SK-N-SH (cell line): ENCODE measurements around the gene PLAGL1. TPM values are rescaled to one million over a fixed set of nuclear protein-coding genes. Genes with fewer than 3 reads are reported as not detected.

ENCODE experiments used
- CTCF ChIA-PET: fragments of 300-600, 350-600 bp; formaldehyde crosslinking; extraction: SDS; loops from one replicate; lab custom pipeline; 2021; lab: Yijun Ruan, JAX
- POLR2A ChIA-PET: fragments of 350-600 bp; sonication (Branson Sonifier 250); formaldehyde crosslinking; extraction: SDS; loops from one replicate; lab custom pipeline; 2020; ENCODE audit warnings: antibody characterized with exemption, inconsistent platforms; lab: Yijun Ruan, JAX
- DNase-seq: peaks from one replicate; pipeline ENCODE4 v3.0.0; 2012
- H2AFZ ChIP-seq: fragments of 200-600 bp; sonication (generic); 2 replicates; pipeline ENCODE4 v1.8.1; 2016; ENCODE audit warnings: antibody characterized with exemption, mild to moderate bottlenecking, low read depth
- H3F3A ChIP-seq: fragments of 200-600 bp; sonication (generic); replicated peaks from 2 replicates; pipeline ENCODE3; 2016; ENCODE audit warnings: antibody characterized with exemption, mild to moderate bottlenecking; ENCODE audit not compliant: insufficient read depth
- H3K27ac ChIP-seq, 2 experiments: fragments of 200-500 bp in 1 of 2; fragments of 200-600 bp in 1 of 2; sonication (Bioruptor generic) in 1 of 2; sonication (generic), shearing (Covaris generic) in 1 of 2; 2 replicates each; pipeline versions ENCODE4 v1.5.1 to v1.6.1; 2014 to 2016; ENCODE audit warnings: low read depth in 2 of 2, inconsistent platforms in 1 of 2, low read length in 1 of 2, mild to moderate bottlenecking in 1 of 2, mixed read lengths in 1 of 2
- H3K27me3 ChIP-seq: fragments of 200-600 bp; sonication (generic), shearing (Covaris generic); 2 replicates; pipeline ENCODE4 v1.6.1; 2016; ENCODE audit warnings: mixed run types; ENCODE audit not compliant: insufficient read depth
- H3K36me3 ChIP-seq, 2 experiments: fragments of 200-500 bp in 1 of 2; fragments of 200-600 bp in 1 of 2; sonication (Bioruptor generic) in 1 of 2; sonication (generic) in 1 of 2; replicated peaks in 1 of 2; 2 replicates each; pipeline versions ENCODE3 to v1.5.1; 2014 to 2016; ENCODE audit warnings: low read length in 1 of 2, mild to moderate bottlenecking in 1 of 2; ENCODE audit not compliant: insufficient read depth in 2 of 2, control insufficient read depth in 1 of 2
- H3K4me1 ChIP-seq, 2 experiments: fragments of 200-500 bp in 1 of 2; fragments of 200-600 bp in 1 of 2; sonication (Bioruptor generic) in 1 of 2; sonication (generic), shearing (Covaris generic) in 1 of 2; 2 replicates each; pipeline versions ENCODE4 v1.5.1 to v1.6.1; 2014 to 2016; ENCODE audit warnings: low read depth in 1 of 2, low read length in 1 of 2, mixed run types in 1 of 2; ENCODE audit not compliant: insufficient read depth in 2 of 2, control insufficient read depth in 1 of 2
- H3K4me2 ChIP-seq: fragments of 200-600 bp; sonication (generic), shearing (Covaris generic); 2 replicates; pipeline ENCODE4 v1.6.1; 2017; ENCODE audit warnings: mixed run types
- H3K4me3 ChIP-seq, 2 experiments: fragments of 200-500 bp in 1 of 2; fragments of 200-600 bp in 1 of 2; sonication (Bioruptor generic) in 1 of 2; sonication (generic), shearing (Covaris generic) in 1 of 2; 2 replicates each; pipeline versions ENCODE4 v1.5.1 to v1.8.1; 2014 to 2016; ENCODE audit warnings: low read depth in 2 of 2, inconsistent platforms in 1 of 2, low read length in 1 of 2, mild to moderate bottlenecking in 1 of 2, mixed read lengths in 1 of 2, moderate library complexity in 1 of 2
- H3K79me2 ChIP-seq: fragments of 200-600 bp; sonication (generic); 2 replicates; pipeline ENCODE4 v1.8.1; 2017; ENCODE audit warnings: mild to moderate bottlenecking; ENCODE audit not compliant: insufficient read depth
- H3K9ac ChIP-seq: fragments of 200-600 bp; sonication (generic); 2 replicates; pipeline ENCODE4 v1.6.1; 2017; ENCODE audit warnings: mixed run types
- H3K9me2 ChIP-seq: fragments of 200-600 bp; sonication (generic); 2 replicates; pipeline ENCODE4 v1.6.1; 2017; ENCODE audit warnings: mixed run types
- H3K9me3 ChIP-seq: fragments of 200-600 bp; sonication (generic); 2 replicates; pipeline ENCODE4 v1.6.1; 2017; ENCODE audit warnings: mixed run types, mild to moderate bottlenecking, moderate library complexity
- H4K20me1 ChIP-seq: fragments of 200-600 bp; sonication (generic); 2 replicates; pipeline ENCODE4 v1.6.1; 2017; ENCODE audit warnings: mild to moderate bottlenecking, mixed run types; ENCODE audit not compliant: insufficient read depth
- CHD2 ChIP-seq: fragments of 150-350 bp; IDR thresholded peaks from 2 replicates; pipeline ENCODE4 v1.6.1; 2018; ENCODE audit warnings: low read length; ENCODE audit not compliant: partially characterized antibody
- EP300 ChIP-seq, 2 experiments: IDR thresholded peaks; 2 replicates each; pipeline versions ENCODE4 v1.4.0 to v1.6.1; 2012; ENCODE audit warnings: borderline replicate concordance in 1 of 2, low read depth in 1 of 2, low read length in 1 of 2
- EZH2phosphoT487 ChIP-seq: fragments of 200-600 bp; sonication (generic); IDR thresholded peaks from 2 replicates; pipeline ENCODE4 v1.6.1; 2017; ENCODE audit warnings: low read depth, mixed run types, mild to moderate bottlenecking, antibody characterized with exemption, moderate library complexity, borderline replicate concordance
- IRF3 ChIP-seq: fragments of 150-350 bp; IDR thresholded peaks from 2 replicates; pipeline ENCODE4 v1.6.1; 2016; ENCODE audit warnings: mild to moderate bottlenecking, low read depth, low read length
- MEF2A ChIP-seq: IDR thresholded peaks from 2 replicates; pipeline ENCODE4 v1.4.0; 2012; ENCODE audit warnings: low read depth, borderline replicate concordance
- MXI1 ChIP-seq: IDR thresholded peaks from 2 replicates; pipeline ENCODE4 v1.6.1; 2012; ENCODE audit warnings: mild to moderate bottlenecking, low read depth, low read length, improper control_type of control experiment
- NRF1 ChIP-seq: IDR thresholded peaks from 2 replicates; pipeline ENCODE4 v1.6.1; 2012; ENCODE audit warnings: low read depth, mild to moderate bottlenecking, low read length
- PBX3 ChIP-seq: IDR thresholded peaks from 2 replicates; pipeline ENCODE4; 2012
- REST ChIP-seq: IDR thresholded peaks from 2 replicates; pipeline ENCODE4 v1.6.1; 2012; ENCODE audit warnings: mild to moderate bottlenecking, low read depth, low read length, moderate library complexity
- RXRA ChIP-seq: IDR thresholded peaks from 2 replicates; pipeline ENCODE4 v1.4.0; 2012; ENCODE audit warnings: low read depth, mild to moderate bottlenecking, borderline replicate concordance
- SIN3A ChIP-seq: IDR thresholded peaks from 2 replicates; pipeline ENCODE4 v1.6.1; 2012; ENCODE audit warnings: low read depth, mild to moderate bottlenecking, low read length, moderate library complexity, borderline replicate concordance
- TCF12 ChIP-seq: IDR thresholded peaks from 2 replicates; pipeline ENCODE4 v1.4.0; 2012
- USF2 ChIP-seq: fragments of 150-350 bp; IDR thresholded peaks from 2 replicates; pipeline ENCODE4 v1.6.1; 2017; ENCODE audit warnings: antibody characterized with exemption, low read length, low read depth, borderline replicate concordance
- ZBTB33 ChIP-seq: IDR thresholded peaks from 2 replicates; pipeline ENCODE4 v1.4.0; 2012; ENCODE audit warnings: low read depth, borderline replicate concordance
- WGBS: methylation state at CpG from one replicate; pipeline ENCODE4 v1.1.6; 2017; ENCODE audit warnings: low lambda C conversion rate; 5-methylcytosine and 5-hydroxymethylcytosine counted together
- polyA plus RNA-seq, 3 experiments: library from polyadenylated mRNA; depleted of rRNA; stranded (reverse); fragments of >200 nt; gene quantifications; 2 replicates each; pipeline ENCODE4 v1.2.3, GENCODE V29; 2012

Gene PLAGL1
- polyA plus RNA-seq, 1 of the 3 experiments (the other 2 are of a cell fraction) = 25.8 TPM

- TF ChIP-seq ZBTB33 (no peak), IRF3 (no peak), NRF1 (no peak)
- TF ChIP-seq, all 33 proteins: peak for 0
Measured at GRCh38 chr6:143961886-143962878, 45.9 kb downstream of the PLAGL1 start (continued).

GRCh38 chr6:143961066-143961465 lies 47.0 kb downstream of the PLAGL1 start:
- ChIA-PET CTCF (interaction anchor here (1.0 to 1.8 kb wide), 2 partner anchors 21 to 386 kb away, joined by 4 to 5 read pairs; no protein-coding TSS in a partner anchor), POLR2A (no interaction called here)
- Histone ChIP-seq H3K27ac (no peak overlapping the region), H3K27me3 (no peaks in the 10 kb centered on the region; the same call in 1 of the 2 replicates), H3K79me2 (no peaks in the 10 kb centered on the region), H3K36me3 (peaks cover 0 to 2% of the 10 kb centered on the region in 2 experiments), H3F3A (no peaks in the 10 kb centered on the region), H3K9me2 (no peaks in the 10 kb centered on the region), H3K9me3 (no peaks in the 10 kb centered on the region), H3K9ac (no peak overlapping the region), H2AFZ (no peak overlapping the region), H3K4me1 (no peaks in the 10 kb centered on the region; a peak in 1 of 4 replicates), H4K20me1 (no peaks in the 10 kb centered on the region), H3K4me2 (no peak overlapping the region), H3K4me3 (no peak overlapping the region)
- DNase-seq = no peak
- WGBS = 61% methylated on average over 3 of the region's 3 CpGs
- TF ChIP-seq MEF2A (no peak), PBX3 (no peak), EZH2phosphoT487 (no peak), REST (no peak), EP300 (IDR thresholded peaks at IDR 0.05; ENCODE audit: borderline replicate concordance in 1 of 2, low read depth in 1 of 2, low read length in 1 of 2) (no peak), SIN3A (no peak), IRF3 (no peak), MXI1 (no peak), ZBTB33 (no peak), RXRA (no peak), CHD2 (no peak), USF2 (no peak), TCF12 (no peak)
